Measurements from ENCODE around the gene CNTLN.

DNA sequence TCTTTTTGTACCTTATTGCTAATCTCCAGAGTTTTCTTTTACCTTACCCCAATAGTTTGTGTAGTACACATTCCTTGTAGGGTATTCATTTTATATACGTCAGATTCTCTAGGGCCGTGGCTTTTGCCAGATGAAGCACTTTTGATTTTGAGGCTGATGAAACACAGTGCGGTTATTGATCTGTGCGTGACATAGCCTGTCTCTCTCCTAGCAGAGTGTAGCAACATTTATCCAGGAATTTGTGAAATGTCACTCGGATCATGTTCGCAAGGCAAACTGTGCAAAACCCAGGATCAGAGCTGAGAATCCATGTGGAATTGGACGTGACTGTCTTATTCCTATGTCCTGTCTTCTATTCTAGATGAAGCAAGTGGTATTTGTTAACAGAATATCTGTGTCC is 302.0 kb downstream of the CNTLN start:
- TF ChIP-seq MAX (IDR thresholded peaks at IDR 0.05) (no peak), POLR2AphosphoS5 (IDR thresholded peaks at IDR 0.05; ENCODE audit: low read depth, low read length) (no peak)
- TF ChIP-seq, protein P1, sequence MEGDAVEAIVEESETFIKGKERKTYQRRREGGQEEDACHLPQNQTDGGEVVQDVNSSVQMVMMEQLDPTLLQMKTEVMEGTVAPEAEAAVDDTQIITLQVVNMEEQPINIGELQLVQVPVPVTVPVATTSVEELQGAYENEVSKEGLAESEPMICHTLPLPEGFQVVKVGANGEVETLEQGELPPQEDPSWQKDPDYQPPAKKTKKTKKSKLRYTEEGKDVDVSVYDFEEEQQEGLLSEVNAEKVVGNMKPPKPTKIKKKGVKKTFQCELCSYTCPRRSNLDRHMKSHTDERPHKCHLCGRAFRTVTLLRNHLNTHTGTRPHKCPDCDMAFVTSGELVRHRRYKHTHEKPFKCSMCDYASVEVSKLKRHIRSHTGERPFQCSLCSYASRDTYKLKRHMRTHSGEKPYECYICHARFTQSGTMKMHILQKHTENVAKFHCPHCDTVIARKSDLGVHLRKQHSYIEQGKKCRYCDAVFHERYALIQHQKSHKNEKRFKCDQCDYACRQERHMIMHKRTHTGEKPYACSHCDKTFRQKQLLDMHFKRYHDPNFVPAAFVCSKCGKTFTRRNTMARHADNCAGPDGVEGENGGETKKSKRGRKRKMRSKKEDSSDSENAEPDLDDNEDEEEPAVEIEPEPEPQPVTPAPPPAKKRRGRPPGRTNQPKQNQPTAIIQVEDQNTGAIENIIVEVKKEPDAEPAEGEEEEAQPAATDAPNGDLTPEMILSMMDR (IDR thresholded peaks at IDR 0.05; ENCODE audit: control extremely low read depth in 1 of 3, insufficient read depth in 1 of 3, low read depth in 1 of 3, low read length in 3 of 3) = no peak
